HCT116 (cell line): ENCODE data around the gene WDR20.

Experiments
- CTCF ChIP-seq, 3 experiments: fragments of 200-600 bp in 1 of 3; sonication (generic) in 1 of 3; IDR thresholded peaks in 2 of 3; conservative IDR thresholded peaks in 1 of 3; 2 replicates each; pipeline ENCODE4 v1.5.1; 2012 to 2017; ENCODE audit warnings: low read depth in 2 of 3, low read length in 2 of 3, antibody characterized with exemption in 1 of 3, borderline replicate concordance in 1 of 3, control low read depth in 1 of 3, mild to moderate bottlenecking in 1 of 3, mixed read lengths in 1 of 3, mixed run types in 1 of 3, moderate library complexity in 1 of 3; ENCODE audit not compliant: insufficient read depth in 1 of 3
- POLR2AphosphoS5 ChIP-seq: IDR thresholded peaks from 2 replicates; pipeline ENCODE4 v1.6.1; 2011; ENCODE audit warnings: mild to moderate bottlenecking, low read depth, low read length, moderate library complexity
- SP1 ChIP-seq: IDR thresholded peaks from 2 replicates; pipeline ENCODE4 v1.6.1; 2012; ENCODE audit warnings: low read depth

GRCh38 chr14:102183886-102184285 is 44.2 kb downstream of the WDR20 start:
- TF ChIP-seq SP1 (no peak), POLR2AphosphoS5 (no peak), CTCF (IDR thresholded peaks at IDR 0.05 in 2 of 3, conservative IDR thresholded peaks at IDR 0.05 in 1 of 3; ENCODE audit: borderline replicate concordance in 1 of 3, insufficient read depth in 1 of 3, low read depth in 2 of 3, low read length in 2 of 3) (no peak)
